GM21447 (cell line): ENCODE measurements around the gene RNASE1.
"Not testable (repeated sequence)": the region's sequence is repeated elsewhere in the genome, so short reads cannot be mapped to it uniquely, and the experiment has no call there.

Experiments
- ATAC-seq: cut with Tn5 transposase; IDR thresholded peaks from one replicate; pipeline ENCODE4 v1.9.1; 2021; ENCODE audit not compliant: unreplicated experiment

The RNASE1 gene

GRCh38 chr14:20774258-20774824 is 28.3 kb downstream of the RNASE1 start:
- no peak for ATAC-seq

GRCh38 chr14:20772650-20773049 is 30.0 kb downstream of the RNASE1 start:
- no peak for ATAC-seq

- no peak for ATAC-seq
Observed at GRCh38 chr14:20769421-20769820, 33.2 kb downstream of the RNASE1 start.

- no peak for ATAC-seq
Observed at GRCh38 chr14:20768593-20768892, 34.1 kb downstream of the RNASE1 start.

- no peak for ATAC-seq
Observed at GRCh38 chr14:20760950-20761349, 41.7 kb downstream of the RNASE1 start.

- ATAC-seq, result not testable (repeated sequence)
Observed at GRCh38 chr14:20759465-20759864, 43.2 kb downstream of the RNASE1 start.

- ATAC-seq, result no peak
Observed at GRCh38 chr14:20757965-20758364, 44.7 kb downstream of the RNASE1 start.

GRCh38 chr14:20755037-20755436 is 47.6 kb downstream of the RNASE1 start:
- ATAC-seq, result no peak

GRCh38 chr14:20754308-20754707 is 48.3 kb downstream of the RNASE1 start:
- no peak for ATAC-seq

GRCh38 chr14:20751963-20752562 is 50.6 kb downstream of the RNASE1 start:
- ATAC-seq, result no peak
